IPS-NIHi7 (cell line): Measurements from ENCODE around the gene EOMES.
"Not testable (repeated sequence)": the region's sequence is repeated elsewhere in the genome, so short reads cannot be mapped to it uniquely, and the experiment has no call there.

Experiments used
- DNase-seq: peaks from one replicate; pipeline ENCODE4 v3.0.0; 2012; ENCODE audit warnings: mixed read lengths; ENCODE audit errors: extremely low spot score

Gene EOMES

DNA sequence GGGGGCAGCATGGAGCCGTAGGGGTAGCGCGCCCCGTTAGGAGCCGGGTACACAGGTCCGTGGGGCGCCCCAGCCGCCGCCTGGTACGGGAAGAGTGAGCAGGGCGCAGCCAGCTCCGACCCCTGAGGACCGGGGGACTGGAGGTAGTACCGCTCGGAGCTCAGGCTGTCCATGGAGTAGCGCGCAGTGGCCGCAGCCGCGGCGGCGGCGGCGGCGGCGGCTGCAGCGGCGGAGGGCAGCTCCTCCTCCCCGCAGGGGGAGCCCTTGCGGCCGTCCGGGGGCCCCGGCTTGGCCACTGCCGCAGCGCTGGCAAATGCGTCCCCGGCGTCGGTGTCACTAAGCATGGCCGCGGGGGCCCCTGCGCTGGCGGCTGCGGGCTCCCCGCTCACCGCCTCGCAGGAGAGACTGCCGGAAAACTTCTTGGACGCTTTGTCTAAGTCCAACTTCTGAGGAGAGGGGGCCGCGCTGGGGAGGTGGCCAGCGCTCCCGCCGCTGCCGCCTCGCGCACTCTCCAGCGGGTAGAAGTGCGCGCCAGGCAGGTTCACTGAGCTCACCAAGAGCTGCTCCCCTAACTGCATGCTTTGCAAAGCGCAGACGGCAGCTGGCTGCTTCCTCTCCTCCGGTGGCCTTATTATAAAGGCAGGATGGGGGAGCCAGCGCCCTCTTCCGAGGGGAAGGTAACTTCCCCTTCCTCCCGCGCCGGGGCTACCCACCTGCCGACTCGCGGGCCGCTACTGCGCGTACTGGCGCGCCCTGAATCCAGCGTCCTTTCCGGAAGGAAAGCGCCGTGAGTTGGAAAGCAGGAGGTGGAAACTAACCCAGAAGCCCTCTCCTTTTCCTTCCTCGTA lies at the start of gene EOMES:
TSS of gene EOMES (minus strand) at position 607 of the 848 bp plus-strand sequence. CDS start at position 578, 29 bp downstream.
- peak; percentile 56 for DNase-seq

DNA sequence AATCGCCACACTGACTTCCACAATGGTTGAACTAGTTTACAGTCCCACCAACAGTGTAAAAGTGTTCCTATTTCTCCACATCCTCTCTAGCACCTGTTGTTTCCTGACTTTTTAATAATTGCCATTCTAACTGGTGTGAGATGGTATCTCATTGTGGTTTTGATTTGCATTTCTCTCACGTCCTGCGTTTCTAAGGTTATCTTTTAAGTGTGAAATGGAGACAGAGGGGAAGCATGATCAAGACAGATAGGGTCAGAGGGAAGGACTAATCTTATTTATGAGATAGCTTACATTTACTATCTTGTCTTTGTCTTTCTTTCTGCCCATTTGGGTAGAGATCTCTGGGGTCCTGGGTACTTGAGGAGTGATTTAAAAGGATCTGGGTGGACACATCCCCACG lies 48.3 kb upstream of the EOMES start:
- not testable (repeated sequence) for DNase-seq

GRCh38 chr3:27767000-27767399 lies 44.9 kb upstream of the EOMES start:
- peak; percentile 18 for DNase-seq

DNA sequence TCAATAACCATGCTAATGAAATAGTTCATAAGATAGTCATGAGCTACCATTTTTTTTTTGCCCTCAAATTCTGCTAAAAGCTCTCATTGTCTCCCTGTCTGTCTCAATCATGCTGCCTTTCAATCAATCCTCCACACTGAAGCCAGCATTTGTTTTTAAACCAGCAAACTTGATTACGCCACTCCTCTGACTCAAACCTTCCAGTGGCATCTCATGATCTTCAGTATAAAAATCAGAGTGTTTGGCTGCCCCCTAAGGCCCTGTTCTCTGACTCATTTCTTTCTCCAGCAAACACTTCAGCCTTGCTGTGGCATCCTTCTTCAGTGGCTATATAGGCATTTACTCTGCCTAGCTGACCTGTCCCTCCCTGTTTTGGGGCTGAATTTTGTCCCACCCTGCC lies 36.0 kb upstream of the EOMES start:
- peak; percentile 26 for DNase-seq

DNA sequence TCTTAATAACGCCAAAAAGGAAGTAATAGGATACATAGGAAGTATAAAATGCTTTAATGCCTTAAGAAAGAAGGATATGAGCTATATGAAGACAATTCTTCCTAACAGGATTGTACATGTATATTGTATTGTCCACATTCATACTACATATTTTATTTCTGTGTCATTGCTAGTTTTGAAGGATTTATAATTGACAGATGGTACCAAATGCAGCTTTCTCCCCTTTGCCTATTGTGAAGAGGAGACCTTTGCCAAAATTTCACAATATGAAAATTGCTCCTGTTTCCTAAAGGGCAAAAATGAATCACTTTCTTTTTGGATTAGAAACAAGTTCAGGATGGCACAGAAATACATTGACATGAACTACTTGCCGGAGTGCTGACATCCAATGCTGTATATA lies 34.8 kb upstream of the EOMES start:
- DNase-seq, result no peak

DNA sequence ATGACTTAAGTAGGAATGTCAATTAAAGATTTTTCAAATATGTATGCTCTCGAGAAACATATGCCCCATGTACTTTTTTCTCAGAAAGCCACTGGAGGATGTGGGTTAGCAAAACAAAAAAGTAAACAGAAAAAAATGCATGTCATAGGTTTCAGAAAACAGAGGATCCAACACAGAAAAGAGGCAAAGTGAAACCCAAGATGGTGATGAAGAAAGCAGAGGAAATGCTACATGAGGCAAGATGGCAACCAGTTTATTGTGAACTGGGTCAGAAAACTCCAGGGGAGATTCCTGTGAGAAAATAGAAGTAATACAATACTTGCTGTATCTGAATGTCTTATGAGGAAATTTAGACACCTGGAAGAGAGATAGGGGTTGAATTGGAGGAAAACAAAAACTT lies 30.8 kb upstream of the EOMES start:
- no peak for DNase-seq

GRCh38 chr3:27749643-27750042 lies 27.5 kb upstream of the EOMES start:
- DNase-seq, result no peak

GRCh38 chr3:27746838-27747237 lies 24.7 kb upstream of the EOMES start:
- no peak for DNase-seq

GRCh38 chr3:27740854-27741253 lies 18.7 kb upstream of the EOMES start:
- DNase-seq, result no peak

GRCh38 chr3:27737091-27737490 lies 15.0 kb upstream of the EOMES start:
- no peak for DNase-seq

DNA sequence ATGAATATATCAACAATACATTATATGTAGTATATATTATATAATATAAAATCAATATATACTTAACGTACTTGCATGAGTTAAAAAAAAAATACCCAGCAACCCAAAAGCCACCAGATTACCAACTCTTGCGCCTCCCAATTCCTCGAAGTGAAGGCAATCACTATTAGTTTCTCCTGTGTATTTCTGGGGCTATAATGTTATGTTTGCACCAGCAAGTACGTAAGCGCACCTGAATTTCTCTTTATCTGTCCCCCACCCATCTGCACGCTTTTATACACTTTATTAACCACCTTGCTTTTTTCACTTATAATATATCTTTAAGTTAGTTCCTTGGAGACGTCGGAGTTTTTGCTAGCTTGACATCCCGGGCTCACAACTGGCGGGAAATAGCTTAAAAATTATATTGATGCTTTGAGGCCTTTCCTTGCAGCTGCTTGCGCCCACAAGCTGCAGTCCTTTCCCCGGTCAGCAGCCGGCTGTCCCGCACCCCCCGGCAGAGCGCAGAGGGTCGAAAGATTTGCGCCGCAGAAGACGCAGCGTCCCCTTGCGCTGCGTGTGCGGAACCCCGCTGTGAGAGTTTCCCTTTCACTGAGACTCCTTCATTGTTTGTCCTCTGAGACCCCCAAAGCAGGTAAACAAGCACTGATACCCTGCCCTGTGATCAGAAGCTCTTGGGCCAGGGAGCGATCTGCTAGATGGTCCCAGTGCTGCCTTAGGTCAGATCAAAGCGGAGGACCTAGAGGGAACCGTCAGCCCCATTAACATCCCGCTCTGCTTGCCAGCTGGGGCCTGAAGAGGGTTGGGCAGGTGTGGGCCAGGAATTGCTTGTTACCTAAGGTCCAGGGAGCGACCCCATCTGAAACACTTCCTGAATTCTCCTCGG lies 8.9 kb upstream of the EOMES start:
- DNase-seq, result peak; percentile 66

DNA sequence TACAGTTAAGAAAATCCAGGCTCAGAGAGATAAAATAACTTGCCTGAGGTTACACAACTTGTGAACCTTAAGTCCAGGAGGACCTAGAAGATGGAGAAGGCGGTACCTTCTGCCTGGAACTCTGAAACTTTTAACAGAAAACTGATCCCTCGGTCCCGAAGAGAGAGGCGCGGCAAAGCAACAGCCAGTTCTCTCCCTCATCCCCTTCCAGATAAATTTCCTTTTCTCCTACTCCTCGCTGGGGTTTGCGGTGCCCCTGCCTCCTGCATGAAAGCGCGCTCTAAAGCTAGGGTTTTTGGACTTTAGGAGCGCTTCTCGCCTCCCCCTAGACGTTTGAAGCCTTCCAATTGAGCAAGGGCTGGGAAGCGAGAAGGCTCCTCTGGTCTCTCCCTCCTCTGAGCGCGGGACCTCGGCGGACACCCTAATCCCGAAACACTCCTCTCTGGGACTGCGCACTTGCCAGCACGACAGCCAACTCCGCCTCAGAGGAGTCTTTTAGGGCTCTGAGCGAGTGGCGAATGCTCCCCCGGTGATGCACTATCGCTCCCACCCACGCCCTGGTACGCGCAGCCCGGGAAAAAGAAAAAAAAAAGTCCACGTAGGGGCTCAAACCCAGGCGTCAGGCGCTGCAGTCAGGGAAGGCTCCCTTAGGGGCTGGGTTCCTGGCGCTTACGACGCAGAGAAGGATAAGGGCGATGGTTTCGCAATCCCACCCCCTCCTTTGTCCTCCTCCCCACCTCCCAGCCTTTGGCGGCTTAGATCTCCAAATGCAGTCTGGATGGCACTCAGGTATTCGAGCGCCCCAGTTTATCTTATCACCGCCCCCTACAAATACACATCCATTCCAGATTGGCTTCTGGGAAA lies 7.9 kb upstream of the EOMES start:
- peak; percentile 51 for DNase-seq

GRCh38 chr3:27729325-27729724 lies 7.2 kb upstream of the EOMES start:
- DNase-seq, result no peak

DNA sequence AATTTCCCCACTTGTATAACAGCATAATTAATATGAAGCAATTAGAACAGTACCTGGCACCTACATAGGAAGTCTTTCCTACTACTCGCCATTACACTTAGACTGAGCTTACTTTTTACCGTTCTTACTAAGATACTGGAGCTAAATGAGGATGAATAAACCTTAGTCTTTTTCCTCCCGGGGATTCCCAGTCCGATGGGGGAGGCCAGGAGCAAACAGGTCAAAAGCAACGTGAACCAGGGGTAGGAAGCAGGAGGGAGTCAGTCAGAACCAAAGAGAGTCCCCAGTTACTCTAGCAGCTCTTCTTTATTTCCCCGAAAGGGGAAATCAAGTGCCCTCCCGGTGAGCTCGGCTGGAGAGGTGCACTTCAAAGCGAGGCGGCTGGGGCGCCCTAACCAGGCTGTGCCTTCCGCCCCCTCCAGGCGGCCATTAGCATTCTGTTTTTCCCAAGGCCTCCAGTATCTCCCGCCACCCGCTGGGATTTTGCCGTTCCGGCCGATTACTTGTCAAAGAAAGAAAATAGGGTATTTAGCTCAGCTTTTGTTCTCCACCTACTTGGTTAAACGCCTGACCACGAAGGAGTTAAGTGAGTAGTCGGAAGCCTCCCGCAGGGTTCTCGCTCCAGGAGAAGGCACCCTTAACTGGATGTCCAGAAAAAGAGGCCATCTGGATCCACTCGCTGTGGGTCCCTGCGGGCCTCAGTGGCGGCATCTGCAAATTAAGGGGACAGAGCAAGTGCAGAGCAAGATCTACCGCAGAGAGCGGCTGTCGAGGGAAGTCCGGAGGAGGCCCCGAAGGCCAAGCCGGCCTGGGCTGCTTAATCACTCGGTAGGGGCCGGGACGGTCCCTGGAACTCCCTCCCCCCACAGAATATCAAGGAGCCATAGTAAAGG lies 6.3 kb upstream of the EOMES start:
- peak; percentile 63 for DNase-seq

- DNase-seq, result no peak
These were observed 4.1 kb upstream of the EOMES start for GRCh38 chr3:27726240-27726639.

GRCh38 chr3:27724459-27725197 lies 2.5 kb upstream of the EOMES start:
- DNase-seq, result no peak

DNA sequence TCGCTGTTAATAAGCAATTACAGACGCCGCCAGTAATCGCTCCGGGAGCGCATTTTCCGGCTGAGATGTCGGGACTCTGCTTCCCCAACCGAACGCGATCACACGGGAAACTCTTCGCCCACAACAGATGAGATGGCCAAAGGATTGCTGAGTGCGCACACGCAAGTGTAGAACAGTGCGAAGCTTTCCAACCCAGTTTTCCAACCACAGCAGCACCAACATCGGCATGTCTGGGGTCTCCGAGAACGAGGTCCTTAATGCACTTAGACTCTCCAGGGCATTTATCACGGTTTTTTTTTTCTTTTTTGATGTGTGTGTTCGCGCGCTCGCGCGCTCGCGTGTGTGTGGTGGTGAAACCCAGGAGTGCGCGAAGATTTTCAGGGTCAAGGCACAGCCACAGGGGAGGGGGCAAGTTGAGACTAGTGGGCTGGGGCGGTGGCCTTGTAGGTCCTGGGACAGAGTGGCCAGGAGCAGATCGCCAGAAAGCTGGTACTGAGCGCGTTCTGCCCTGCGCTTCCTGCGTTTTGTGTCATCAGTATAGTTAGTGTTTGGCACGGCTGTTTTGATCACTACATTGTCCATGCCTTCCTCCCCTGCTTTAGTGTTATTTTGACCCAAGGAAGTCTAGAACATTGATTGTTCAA lies 1.8 kb upstream of the EOMES start:
- DNase-seq, result no peak

- no peak for DNase-seq
These were observed 1.3 kb upstream of the EOMES start for GRCh38 chr3:27723456-27723814.

DNA sequence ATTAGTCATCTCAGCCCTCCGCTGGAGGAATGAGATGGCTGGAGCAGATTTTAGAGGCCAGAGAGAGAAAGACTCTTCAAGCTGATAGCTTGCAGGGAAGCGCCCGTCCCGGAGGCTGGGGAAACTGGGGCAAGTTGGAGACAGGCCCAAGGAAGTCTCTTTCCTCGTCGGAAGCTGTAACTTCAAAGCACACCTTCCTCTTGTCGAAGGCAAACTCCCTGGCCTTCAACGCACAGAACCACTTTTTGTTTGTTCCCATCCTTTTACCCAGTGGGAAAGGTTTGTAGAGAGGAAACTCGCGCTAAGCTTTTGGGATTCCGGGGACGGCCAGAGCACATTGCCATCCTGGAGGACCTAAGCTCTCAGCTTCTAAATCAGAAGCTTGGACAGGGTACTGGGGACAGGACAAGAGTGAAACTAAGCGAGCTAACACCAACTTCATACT lies 900 bp upstream of the EOMES start:
- no peak for DNase-seq
